ENCODE measurements around the gene PLA2G6. TPM values are rescaled to one million over a fixed set of nuclear protein-coding genes. Genes with fewer than 3 reads are reported as not detected.
"Not testable (repeated sequence)": the region's sequence is repeated elsewhere in the genome, so short reads cannot be mapped to it uniquely, and the experiment has no call there.

The PLA2G6 gene
- total and polyA plus RNA-seq, 4 donors = 22.9 to 32.8 (median 29.6) TPM

- not testable (repeated sequence) for H3K9me3 ChIP-seq (ENCODE audit: control insufficient read depth, insufficient read depth, low read length); H3K27me3 ChIP-seq (ENCODE audit: control insufficient read depth, insufficient read depth, low read length); H3K4me3 ChIP-seq (ENCODE audit: low read depth, low read length); H3K27ac ChIP-seq (ENCODE audit: low read depth, low read length); H3K36me3 ChIP-seq (ENCODE audit: control insufficient read depth, insufficient read depth, low read length); DNase-seq (ENCODE audit: low read depth in 4 of 6, low spot score in 6 of 6)
- WGBS (ENCODE audit: insufficient coverage) = no CpG with 5 or more reads among the region's 1 CpG
- H3K4me1 ChIP-seq (ENCODE audit: control insufficient read depth, insufficient read depth, low read length) = peaks cover 11% of the 10 kb centered on the region
Measured at GRCh38 chr22:38154563-38154915, 27.1 kb downstream of the PLA2G6 start.

- peak in 1 of 6 donors; percentile 9 for DNase-seq (ENCODE audit: low read depth in 4 of 6, low spot score in 6 of 6)
- H3K27ac ChIP-seq (ENCODE audit: low read depth, low read length) = no peak overlapping the region
- WGBS (ENCODE audit: insufficient coverage) = 72% methylated on average over 4 of the region's 4 CpGs
Measured at GRCh38 chr22:38153821-38154562, 27.6 kb downstream of the PLA2G6 start.

GRCh38 chr22:38151126-38151500 lies 30.5 kb downstream of the PLA2G6 start:
- no peak overlapping the region for H3K4me3 ChIP-seq (ENCODE audit: low read depth, low read length)
- H3K9me3 ChIP-seq (ENCODE audit: control insufficient read depth, insufficient read depth, low read length) = no peaks in the 10 kb centered on the region
- 90% methylated on average over 4 of the region's 8 CpGs for WGBS (ENCODE audit: insufficient coverage)
- DNase-seq (ENCODE audit: low read depth in 4 of 6, low spot score in 6 of 6) = no peak
- peaks cover 11% of the 10 kb centered on the region for H3K4me1 ChIP-seq (ENCODE audit: control insufficient read depth, insufficient read depth, low read length)
- H3K36me3 ChIP-seq (ENCODE audit: control insufficient read depth, insufficient read depth, low read length) = no peaks in the 10 kb centered on the region
- H3K27ac ChIP-seq (ENCODE audit: low read depth, low read length) = no peak overlapping the region
- H3K27me3 ChIP-seq (ENCODE audit: control insufficient read depth, insufficient read depth, low read length) = no peaks in the 10 kb centered on the region

More at GRCh38 chr22:38153821-38154562, 27.6 kb downstream of the PLA2G6 start:
- H3K27me3 ChIP-seq (ENCODE audit: control insufficient read depth, insufficient read depth, low read length) = no peaks in the 10 kb centered on the region
- no peaks in the 10 kb centered on the region for H3K36me3 ChIP-seq (ENCODE audit: control insufficient read depth, insufficient read depth, low read length)
- H3K4me3 ChIP-seq (ENCODE audit: low read depth, low read length) = no peak overlapping the region
- no peaks in the 10 kb centered on the region for H3K9me3 ChIP-seq (ENCODE audit: control insufficient read depth, insufficient read depth, low read length)
- peaks cover 11% of the 10 kb centered on the region for H3K4me1 ChIP-seq (ENCODE audit: control insufficient read depth, insufficient read depth, low read length)

- Histone ChIP-seq H3K9me3 (ENCODE audit: control insufficient read depth, insufficient read depth, low read length) (no peaks in the 10 kb centered on the region), H3K4me3 (ENCODE audit: low read depth, low read length) (no peak overlapping the region), H3K4me1 (ENCODE audit: control insufficient read depth, insufficient read depth, low read length) (peaks cover 4% of the 10 kb centered on the region), H3K27me3 (ENCODE audit: control insufficient read depth, insufficient read depth, low read length) (no peaks in the 10 kb centered on the region), H3K36me3 (ENCODE audit: control insufficient read depth, insufficient read depth, low read length) (peaks cover 12% of the 10 kb centered on the region), H3K27ac (ENCODE audit: low read depth, low read length) (no peak overlapping the region)
- DNase-seq (ENCODE audit: low read depth in 4 of 6, low spot score in 6 of 6) = no peak
- WGBS (ENCODE audit: insufficient coverage) = 77% methylated on average over 2 of the region's 5 CpGs
Measured at GRCh38 chr22:38148245-38148644, 33.4 kb downstream of the PLA2G6 start.

- no CpG with 5 or more reads among the region's 3 CpGs for WGBS (ENCODE audit: insufficient coverage)
- not testable (repeated sequence) for H3K9me3 ChIP-seq (ENCODE audit: control insufficient read depth, insufficient read depth, low read length); DNase-seq (ENCODE audit: low read depth in 4 of 6, low spot score in 6 of 6); H3K27me3 ChIP-seq (ENCODE audit: control insufficient read depth, insufficient read depth, low read length); H3K4me3 ChIP-seq (ENCODE audit: low read depth, low read length); H3K27ac ChIP-seq (ENCODE audit: low read depth, low read length); H3K4me1 ChIP-seq (ENCODE audit: control insufficient read depth, insufficient read depth, low read length)
- peaks cover 20% of the 10 kb centered on the region for H3K36me3 ChIP-seq (ENCODE audit: control insufficient read depth, insufficient read depth, low read length)
Measured at GRCh38 chr22:38146166-38146565, 35.5 kb downstream of the PLA2G6 start.

GRCh38 chr22:38144025-38144405 lies 37.6 kb downstream of the PLA2G6 start:
- no peaks in the 10 kb centered on the region for H3K9me3 ChIP-seq (ENCODE audit: control insufficient read depth, insufficient read depth, low read length)
- peaks cover 25% of the 10 kb centered on the region for H3K36me3 ChIP-seq (ENCODE audit: control insufficient read depth, insufficient read depth, low read length)
- no peak for DNase-seq (ENCODE audit: low read depth in 4 of 6, low spot score in 6 of 6)
- H3K27ac ChIP-seq (ENCODE audit: low read depth, low read length) = no peak overlapping the region
- H3K4me1 ChIP-seq (ENCODE audit: control insufficient read depth, insufficient read depth, low read length) = no peaks in the 10 kb centered on the region
- no peak overlapping the region for H3K4me3 ChIP-seq (ENCODE audit: low read depth, low read length)
- WGBS (ENCODE audit: insufficient coverage) = 98% methylated on average over 5 of the region's 5 CpGs
- no peaks in the 10 kb centered on the region for H3K27me3 ChIP-seq (ENCODE audit: control insufficient read depth, insufficient read depth, low read length)

GRCh38 chr22:38142606-38143005 lies 39.0 kb downstream of the PLA2G6 start:
- 92% methylated on average over 5 of the region's 5 CpGs for WGBS (ENCODE audit: insufficient coverage)
- no peak for DNase-seq (ENCODE audit: low read depth in 4 of 6, low spot score in 6 of 6)
- H3K36me3 ChIP-seq (ENCODE audit: control insufficient read depth, insufficient read depth, low read length) = peaks cover 27% of the 10 kb centered on the region

GRCh38 chr22:38141217-38141973 lies 40.2 kb downstream of the PLA2G6 start:
- Histone ChIP-seq H3K4me1 (ENCODE audit: control insufficient read depth, insufficient read depth, low read length) (no peaks in the 10 kb centered on the region), H3K4me3 (ENCODE audit: low read depth, low read length) (no peak overlapping the region), H3K9me3 (ENCODE audit: control insufficient read depth, insufficient read depth, low read length) (no peaks in the 10 kb centered on the region), H3K36me3 (ENCODE audit: control insufficient read depth, insufficient read depth, low read length) (peaks cover 33% of the 10 kb centered on the region), H3K27me3 (ENCODE audit: control insufficient read depth, insufficient read depth, low read length) (no peaks in the 10 kb centered on the region), H3K27ac (ENCODE audit: low read depth, low read length) (no peak overlapping the region)
- WGBS (ENCODE audit: insufficient coverage) = 90% methylated on average over 2 of the region's 16 CpGs
- DNase-seq (ENCODE audit: low read depth in 4 of 6, low spot score in 6 of 6) = no peak

More at GRCh38 chr22:38142606-38143005, 39.0 kb downstream of the PLA2G6 start:
- H3K4me3 ChIP-seq (ENCODE audit: low read depth, low read length) = no peak overlapping the region
- no peaks in the 10 kb centered on the region for H3K4me1 ChIP-seq (ENCODE audit: control insufficient read depth, insufficient read depth, low read length)
- H3K27ac ChIP-seq (ENCODE audit: low read depth, low read length) = no peak overlapping the region
- no peaks in the 10 kb centered on the region for H3K9me3 ChIP-seq (ENCODE audit: control insufficient read depth, insufficient read depth, low read length)
- H3K27me3 ChIP-seq (ENCODE audit: control insufficient read depth, insufficient read depth, low read length) = no peaks in the 10 kb centered on the region

- no peak overlapping the region for H3K4me3 ChIP-seq (ENCODE audit: low read depth, low read length)
- 100% methylated on average over 8 of the region's 11 CpGs for WGBS (ENCODE audit: insufficient coverage)
- peaks cover 34% of the 10 kb centered on the region for H3K36me3 ChIP-seq (ENCODE audit: control insufficient read depth, insufficient read depth, low read length)
Measured at GRCh38 chr22:38139901-38140300, 41.7 kb downstream of the PLA2G6 start.

GRCh38 chr22:38138961-38139360 lies 42.7 kb downstream of the PLA2G6 start:
- Histone ChIP-seq H3K36me3 (ENCODE audit: control insufficient read depth, insufficient read depth, low read length) (peaks cover 36% of the 10 kb centered on the region), H3K27ac (ENCODE audit: low read depth, low read length) (no peak overlapping the region), H3K4me3 (ENCODE audit: low read depth, low read length) (no peak overlapping the region), H3K4me1 (ENCODE audit: control insufficient read depth, insufficient read depth, low read length) (no peaks in the 10 kb centered on the region), H3K9me3 (ENCODE audit: control insufficient read depth, insufficient read depth, low read length) (no peaks in the 10 kb centered on the region), H3K27me3 (ENCODE audit: control insufficient read depth, insufficient read depth, low read length) (no peaks in the 10 kb centered on the region)
- no peak for DNase-seq (ENCODE audit: low read depth in 4 of 6, low spot score in 6 of 6)
- WGBS (ENCODE audit: insufficient coverage) = 92% methylated on average over 4 of the region's 5 CpGs

More at GRCh38 chr22:38139901-38140300, 41.7 kb downstream of the PLA2G6 start:
- no peak for DNase-seq (ENCODE audit: low read depth in 4 of 6, low spot score in 6 of 6)
- H3K27ac ChIP-seq (ENCODE audit: low read depth, low read length) = no peak overlapping the region
- no peaks in the 10 kb centered on the region for H3K4me1 ChIP-seq (ENCODE audit: control insufficient read depth, insufficient read depth, low read length)
- no peaks in the 10 kb centered on the region for H3K9me3 ChIP-seq (ENCODE audit: control insufficient read depth, insufficient read depth, low read length)
- H3K27me3 ChIP-seq (ENCODE audit: control insufficient read depth, insufficient read depth, low read length) = no peaks in the 10 kb centered on the region

Data from spinal cord (tissue), 10 donors.